ENCODE data around the gene COIL.

DNA sequence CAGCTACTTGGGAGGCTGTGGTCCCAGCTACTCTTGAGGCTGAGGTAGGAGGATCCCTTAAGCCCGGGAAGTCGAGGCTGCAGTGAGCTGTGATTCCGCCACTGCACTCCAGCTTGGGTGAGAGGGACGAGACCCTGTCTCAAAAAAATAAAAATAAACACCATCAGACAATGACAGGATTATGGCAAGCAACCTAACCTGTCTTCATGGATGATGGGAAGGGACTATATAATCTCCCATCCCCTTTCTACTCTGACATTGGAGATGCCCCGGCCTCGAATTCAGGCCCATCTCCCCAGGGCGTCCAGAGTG, 47.9 kb downstream of the COIL start:
- TF ChIP-seq EZH2 (IDR thresholded peaks at IDR 0.05; ENCODE audit: insufficient read depth, poor library complexity, severe bottlenecking): no peak
- TF ChIP-seq EZH2phosphoT487 (IDR thresholded peaks at IDR 0.05; ENCODE audit: insufficient read depth, low read depth): no peak

All from GM23248 (cell line).